ENCODE data around the gene LCORL.

Gene LCORL

DNA sequence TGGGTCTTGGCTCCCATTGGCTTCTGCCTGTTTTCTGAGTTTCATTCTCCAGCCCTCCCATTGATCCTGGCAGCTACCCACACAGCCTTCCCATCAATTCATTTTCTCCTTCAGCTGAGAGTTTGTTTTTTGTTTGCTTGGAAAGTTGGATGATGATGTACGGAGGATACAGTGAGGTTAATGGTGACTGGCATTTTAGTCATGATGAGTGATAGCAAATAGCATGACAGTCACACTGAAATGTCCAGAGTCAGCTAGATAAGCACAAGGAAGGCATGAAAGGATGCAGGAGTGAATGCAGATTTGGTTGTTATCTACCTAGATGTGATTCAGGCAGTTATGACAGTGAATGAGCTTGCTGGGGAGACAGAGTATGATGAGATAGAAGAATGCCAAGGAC, 30.6 kb upstream of the LCORL start:
- CTCF ChIA-PET, result no interaction called here
- no peak overlapping the region for H3K27ac ChIP-seq
- TF ChIP-seq CTCF (conservative IDR thresholded peaks at IDR 0.05; ENCODE audit: low read depth), result no peak
- POLR2A ChIA-PET (ENCODE audit: low non-redundant PET), result no interaction called here
- no peak for DNase-seq (ENCODE audit: low spot score)

- POLR2A ChIA-PET (ENCODE audit: low non-redundant PET), result no interaction called here
- no peak overlapping the region for H3K27ac ChIP-seq
- no peak for DNase-seq (ENCODE audit: low spot score)
- CTCF ChIA-PET, result no interaction called here
- TF ChIP-seq CTCF (conservative IDR thresholded peaks at IDR 0.05; ENCODE audit: low read depth), result no peak
Measured at GRCh38 chr4:18051281-18051680, 29.7 kb upstream of the LCORL start.

DNA sequence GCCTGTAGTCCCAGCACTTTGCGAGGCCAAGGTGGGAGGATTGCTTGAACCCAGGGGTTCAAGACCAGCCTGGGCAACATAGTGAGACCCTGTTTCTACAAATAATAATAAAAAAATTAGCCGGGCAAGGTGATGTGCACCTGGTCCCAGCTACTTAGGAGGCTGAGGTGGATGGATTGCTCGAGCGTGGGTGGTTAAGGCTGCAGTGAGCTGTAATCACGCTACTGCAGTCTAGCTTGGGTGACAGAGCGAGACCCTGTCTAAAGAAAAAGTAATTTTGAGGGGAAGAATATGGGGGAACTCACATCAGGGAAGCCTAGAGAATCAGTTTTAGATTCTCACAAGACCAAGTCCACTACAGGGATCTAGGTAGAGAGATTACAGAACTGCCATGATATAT, 28.9 kb upstream of the LCORL start:
- DNase-seq (ENCODE audit: low spot score), result no peak
- CTCF ChIA-PET, result no interaction called here
- POLR2A ChIA-PET (ENCODE audit: low non-redundant PET), result no interaction called here
- no peak overlapping the region for H3K27ac ChIP-seq
- TF ChIP-seq CTCF (conservative IDR thresholded peaks at IDR 0.05; ENCODE audit: low read depth), result no peak

DNA sequence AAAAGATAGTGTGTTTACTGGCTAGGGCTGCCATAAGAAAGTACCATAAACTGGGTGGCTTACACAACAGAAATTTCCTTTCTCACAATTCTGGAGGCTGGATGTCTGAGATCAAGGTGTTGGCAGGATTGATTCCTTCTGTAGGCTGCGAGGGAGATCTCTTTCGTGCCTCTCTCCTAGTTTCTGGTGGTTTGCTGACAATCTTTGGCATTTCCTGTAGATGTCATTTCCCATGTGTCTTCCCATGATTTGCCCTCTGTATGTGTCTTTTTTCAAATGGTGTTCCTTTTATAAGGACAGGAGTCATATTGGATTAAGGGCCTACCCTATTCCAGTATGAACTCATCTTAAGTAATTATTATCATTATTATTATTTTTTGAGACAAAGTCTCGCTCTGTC, 27.9 kb upstream of the LCORL start:
- TF ChIP-seq CTCF (conservative IDR thresholded peaks at IDR 0.05; ENCODE audit: low read depth), result no peak
- ChIA-PET POLR2A (ENCODE audit: low non-redundant PET) (no interaction called here), CTCF (no interaction called here)
- no peak for DNase-seq (ENCODE audit: low spot score)
- H3K27ac ChIP-seq, result no peak overlapping the region

DNA sequence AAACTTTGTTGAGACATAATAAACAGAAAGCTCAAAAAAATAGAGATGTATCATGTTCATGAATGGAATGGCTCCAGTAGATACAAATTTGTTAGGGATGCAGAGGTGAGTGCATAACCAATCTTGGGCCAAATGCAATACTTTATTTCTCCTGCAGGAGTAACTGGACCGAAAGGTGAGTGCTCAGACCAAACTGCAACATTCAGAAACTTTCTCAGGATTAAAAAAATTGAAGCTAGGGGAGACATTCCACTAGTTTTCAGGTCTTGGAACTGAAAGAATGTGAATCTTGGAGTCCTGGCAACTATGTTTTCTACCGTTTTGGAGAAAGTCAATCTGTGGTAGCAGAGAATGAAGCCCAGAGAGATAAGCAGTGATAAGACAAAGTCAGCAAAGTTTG, 21.2 kb upstream of the LCORL start:
- no peak overlapping the region for H3K27ac ChIP-seq
- ChIA-PET POLR2A (ENCODE audit: low non-redundant PET) (no interaction called here), CTCF (interaction anchor here (0.6 kb wide), 1 partner anchor 539 kb away, joined by 3 read pairs; no protein-coding TSS in a partner anchor)
- 0 out of 2 replicates have a peak, but pooled peaks have one; percentile 13 for TF ChIP-seq CTCF (conservative IDR thresholded peaks at IDR 0.05; ENCODE audit: low read depth)
- no peak for DNase-seq (ENCODE audit: low spot score)

GRCh38 chr4:18042012-18042411, 20.5 kb upstream of the LCORL start:
- ChIA-PET CTCF (interaction anchor here (0.6 kb wide), 1 partner anchor 538 kb away, joined by 3 read pairs; no protein-coding TSS in a partner anchor), POLR2A (ENCODE audit: low non-redundant PET) (no interaction called here)
- no peak for DNase-seq (ENCODE audit: low spot score)
- no peak overlapping the region for H3K27ac ChIP-seq
- no peak for TF ChIP-seq CTCF (conservative IDR thresholded peaks at IDR 0.05; ENCODE audit: low read depth)

DNA sequence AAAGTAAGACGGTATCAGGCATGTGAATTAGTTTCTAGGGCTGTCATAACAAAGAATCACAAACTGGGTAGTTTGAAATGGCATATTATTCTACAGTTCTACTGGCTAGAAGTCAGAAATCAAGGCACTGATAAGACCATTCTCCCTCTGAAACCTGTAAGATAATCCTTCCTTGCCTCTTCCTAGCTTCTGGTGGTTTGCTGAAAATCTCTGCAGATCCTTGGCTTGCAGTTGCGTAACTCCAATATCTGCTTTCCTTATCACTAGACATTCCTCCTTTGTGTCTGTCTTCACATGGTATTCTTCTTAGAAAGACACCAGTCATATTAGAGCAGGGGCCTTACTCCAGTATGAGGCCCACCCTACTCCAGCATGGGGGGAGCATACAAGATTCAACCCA, 19.6 kb upstream of the LCORL start:
- H3K27ac ChIP-seq, result no peak overlapping the region
- CTCF ChIA-PET, result no interaction called here
- POLR2A ChIA-PET (ENCODE audit: low non-redundant PET), result no interaction called here
- DNase-seq (ENCODE audit: low spot score), result no peak
- no peak for TF ChIP-seq CTCF (conservative IDR thresholded peaks at IDR 0.05; ENCODE audit: low read depth)

All from RWPE1 (cell line).